ENCODE results near the gene NELFB. TPM values are rescaled to one million over a fixed set of nuclear protein-coding genes. Genes with fewer than 3 reads are reported as not detected.

The NELFB gene
- total RNA-seq, 3 donors from 2014 or later (not counting 1 experiment from before 2014, with no cell fraction given): 42.9 to 53.8 (median 52.6) TPM

DNA sequence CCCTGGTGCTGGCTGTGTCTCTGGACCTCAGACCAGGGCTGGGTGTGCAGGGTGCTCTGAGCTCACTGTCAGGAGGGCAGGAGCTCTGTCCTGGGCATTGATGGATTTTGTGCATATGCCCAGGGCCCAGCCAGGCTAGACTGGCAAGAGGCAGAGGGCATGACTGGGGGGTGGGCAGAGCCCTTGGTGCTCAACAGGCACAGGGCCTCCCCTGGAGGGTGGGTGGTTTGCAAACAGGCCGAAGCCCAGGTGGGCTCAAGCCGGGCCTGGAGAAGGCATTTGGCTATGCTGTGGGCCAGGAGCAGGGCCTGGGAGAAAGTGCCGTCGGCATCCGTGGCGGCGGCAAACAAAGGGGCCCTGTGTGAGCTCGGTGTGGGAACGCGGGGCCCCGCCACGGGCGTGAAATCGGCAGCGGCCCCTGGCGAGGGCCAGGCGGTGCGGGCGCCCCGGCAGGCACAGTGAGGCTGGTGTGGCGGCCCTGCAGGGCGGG, 48.8 kb downstream of the NELFB start:
- peak overlapping the region; percentile 53 for H3K4me3 Mint-ChIP-seq
- no peaks in the 10 kb centered on the region for H3K9me3 Mint-ChIP-seq
- H3K4me1 ChIP-seq (ENCODE audit: control insufficient read depth, insufficient read depth, low read length): peaks cover 54% of the 10 kb centered on the region
- H3K27me3 ChIP-seq (ENCODE audit: control insufficient read depth, insufficient read depth, low read length): peaks cover 15% of the 10 kb centered on the region
- TF ChIP-seq, protein P1, sequence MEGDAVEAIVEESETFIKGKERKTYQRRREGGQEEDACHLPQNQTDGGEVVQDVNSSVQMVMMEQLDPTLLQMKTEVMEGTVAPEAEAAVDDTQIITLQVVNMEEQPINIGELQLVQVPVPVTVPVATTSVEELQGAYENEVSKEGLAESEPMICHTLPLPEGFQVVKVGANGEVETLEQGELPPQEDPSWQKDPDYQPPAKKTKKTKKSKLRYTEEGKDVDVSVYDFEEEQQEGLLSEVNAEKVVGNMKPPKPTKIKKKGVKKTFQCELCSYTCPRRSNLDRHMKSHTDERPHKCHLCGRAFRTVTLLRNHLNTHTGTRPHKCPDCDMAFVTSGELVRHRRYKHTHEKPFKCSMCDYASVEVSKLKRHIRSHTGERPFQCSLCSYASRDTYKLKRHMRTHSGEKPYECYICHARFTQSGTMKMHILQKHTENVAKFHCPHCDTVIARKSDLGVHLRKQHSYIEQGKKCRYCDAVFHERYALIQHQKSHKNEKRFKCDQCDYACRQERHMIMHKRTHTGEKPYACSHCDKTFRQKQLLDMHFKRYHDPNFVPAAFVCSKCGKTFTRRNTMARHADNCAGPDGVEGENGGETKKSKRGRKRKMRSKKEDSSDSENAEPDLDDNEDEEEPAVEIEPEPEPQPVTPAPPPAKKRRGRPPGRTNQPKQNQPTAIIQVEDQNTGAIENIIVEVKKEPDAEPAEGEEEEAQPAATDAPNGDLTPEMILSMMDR (IDR thresholded peaks at IDR 0.05): no peak
- WGBS (ENCODE audit: insufficient coverage): 94% methylated on average over 22 of the region's 22 CpGs
- H3K36me3 Mint-ChIP-seq: no peaks in the 10 kb centered on the region
- H3K9me3 ChIP-seq (ENCODE audit: control insufficient read depth, insufficient read depth, low read length): no peaks in the 10 kb centered on the region
- H3K4me3 ChIP-seq (ENCODE audit: low read length): no peak overlapping the region
- peak overlapping the region in 1 of 2 donors; percentile 44 for H3K27ac Mint-ChIP-seq
- ATAC-seq (no peak), DNase-seq (peak in 1 of 2 donors; percentile 21)
- no peak overlapping the region for H3K27ac ChIP-seq (ENCODE audit: low read length)
- intact Hi-C loops (cut with micrococcal nuclease): no loop called here
- H3K27me3 Mint-ChIP-seq (ENCODE audit: low read depth in 2 of 2): no peaks in the 10 kb centered on the region
- H3K36me3 ChIP-seq (ENCODE audit: control insufficient read depth, insufficient read depth, low read length): no peaks in the 10 kb centered on the region
- peaks cover 0 to 26% of the 10 kb centered on the region in 2 donors for H3K4me1 Mint-ChIP-seq

DNA sequence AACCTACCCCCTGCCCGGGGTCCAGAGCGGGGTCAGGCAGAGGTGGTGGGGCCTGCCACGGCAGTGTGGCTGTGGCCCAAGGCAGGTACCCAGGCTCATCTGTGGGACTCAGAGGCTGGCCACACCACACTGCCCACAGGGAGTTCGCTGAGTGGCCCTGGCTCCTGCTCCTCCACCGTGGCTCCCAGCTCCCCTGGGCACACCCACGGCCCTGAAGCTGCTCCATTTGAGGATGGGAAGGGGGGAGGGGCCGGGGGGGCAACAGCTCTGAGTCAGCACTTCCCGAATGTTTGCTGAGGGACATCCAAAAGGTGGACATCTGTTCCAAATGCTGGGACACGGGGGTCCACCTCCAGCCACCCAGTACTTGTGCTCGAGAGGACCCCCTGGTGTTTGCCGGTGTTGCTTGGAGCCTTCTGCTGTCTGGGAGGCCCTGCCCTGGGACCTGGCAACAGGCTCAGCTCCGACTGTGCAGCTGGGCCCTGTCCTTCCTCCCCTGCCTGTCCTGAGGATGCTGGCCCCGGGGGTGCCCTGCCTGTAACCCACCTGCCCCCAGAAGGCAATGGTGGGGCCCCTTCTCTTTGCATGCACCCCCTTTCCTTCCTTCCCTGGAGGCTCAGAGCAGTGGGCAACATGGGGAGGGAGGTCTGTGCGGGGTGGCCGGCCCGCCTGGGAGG, 49.4 kb downstream of the NELFB start:
- 64% methylated on average over 16 of the region's 16 CpGs for WGBS (ENCODE audit: insufficient coverage)
- Histone ChIP-seq H3K27me3 (ENCODE audit: control insufficient read depth, insufficient read depth, low read length) (peaks cover 9% of the 10 kb centered on the region), H3K9me3 (ENCODE audit: control insufficient read depth, insufficient read depth, low read length) (no peaks in the 10 kb centered on the region), H3K4me3 (ENCODE audit: low read length) (no peak overlapping the region), H3K27ac (ENCODE audit: low read length) (no peak overlapping the region), H3K4me1 (ENCODE audit: control insufficient read depth, insufficient read depth, low read length) (peaks cover 54% of the 10 kb centered on the region), H3K36me3 (ENCODE audit: control insufficient read depth, insufficient read depth, low read length) (no peaks in the 10 kb centered on the region)
- TF ChIP-seq, protein P1 (IDR thresholded peaks at IDR 0.05): no peak
- no peaks in the 10 kb centered on the region for H3K27me3 Mint-ChIP-seq (ENCODE audit: low read depth in 2 of 2)
- H3K27ac Mint-ChIP-seq: peak overlapping the region in 1 of 2 donors; percentile 22
- intact Hi-C loops (cut with micrococcal nuclease): no loop called here
- no peaks in the 10 kb centered on the region for H3K36me3 Mint-ChIP-seq
- no peak overlapping the region for H3K4me3 Mint-ChIP-seq
- peaks cover 0 to 26% of the 10 kb centered on the region in 2 donors for H3K4me1 Mint-ChIP-seq
- DNase-seq (peak in 1 of 2 donors; percentile 24), ATAC-seq (no peak)
- H3K9me3 Mint-ChIP-seq: no peaks in the 10 kb centered on the region

DNA sequence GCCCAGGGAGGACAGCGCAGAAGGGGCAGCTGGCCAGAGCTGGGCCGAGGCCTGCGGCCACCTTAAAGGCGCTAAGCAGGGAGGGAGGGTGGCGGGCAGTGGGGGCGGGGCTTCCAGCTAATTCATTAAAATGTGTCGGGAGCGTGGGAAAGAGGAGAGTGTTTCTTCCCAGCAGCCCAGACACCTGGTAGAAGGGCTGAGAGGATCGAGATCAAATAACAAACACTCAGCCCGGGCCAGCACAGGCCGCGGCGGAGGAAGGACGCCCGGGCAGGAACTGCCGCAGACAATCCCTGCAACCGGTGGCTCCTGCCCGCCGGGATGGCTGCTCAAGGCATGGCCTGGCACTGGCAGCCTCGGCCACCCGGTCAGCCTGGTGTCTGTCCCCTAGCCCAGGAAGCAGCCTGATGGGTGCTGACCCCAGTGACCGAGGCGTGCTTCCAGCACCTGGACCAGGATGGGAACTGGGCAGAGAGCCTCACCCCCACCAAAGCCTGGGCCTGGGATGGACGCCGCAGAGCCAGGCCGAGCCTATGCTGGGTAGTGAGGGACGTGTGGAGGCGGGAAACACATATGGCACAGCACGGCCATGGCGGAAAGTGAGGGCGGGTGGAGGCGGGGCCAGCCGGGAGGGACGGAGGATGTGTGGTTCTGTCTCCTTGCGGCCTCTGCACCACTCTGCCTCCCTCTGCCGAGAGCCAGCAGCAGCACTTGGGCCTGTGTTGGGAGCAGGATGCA, 50.1 kb downstream of the NELFB start:
- TF ChIP-seq, protein P1 (IDR thresholded peaks at IDR 0.05): no peak
- H3K9me3 Mint-ChIP-seq: no peaks in the 10 kb centered on the region
- DNase-seq: peak; percentile 58 to 73
- peaks cover 2% of the 10 kb centered on the region for H3K27me3 ChIP-seq (ENCODE audit: control insufficient read depth, insufficient read depth, low read length)
- H3K27ac Mint-ChIP-seq: peak overlapping the region in 1 of 2 donors; percentile 22
- no peak overlapping the region for H3K4me3 ChIP-seq (ENCODE audit: low read length)
- H3K4me1 Mint-ChIP-seq: peaks cover 0 to 26% of the 10 kb centered on the region in 2 donors
- H3K4me3 Mint-ChIP-seq: peak overlapping the region; percentile 37
- no peaks in the 10 kb centered on the region for H3K36me3 ChIP-seq (ENCODE audit: control insufficient read depth, insufficient read depth, low read length)
- no peaks in the 10 kb centered on the region for H3K27me3 Mint-ChIP-seq (ENCODE audit: low read depth in 2 of 2)
- no peak overlapping the region for H3K27ac ChIP-seq (ENCODE audit: low read length)
- 46% methylated on average over 36 of the region's 36 CpGs for WGBS (ENCODE audit: insufficient coverage)
- peaks cover 51% of the 10 kb centered on the region for H3K4me1 ChIP-seq (ENCODE audit: control insufficient read depth, insufficient read depth, low read length)
- no peaks in the 10 kb centered on the region for H3K36me3 Mint-ChIP-seq
- intact Hi-C loops (cut with micrococcal nuclease): no loop called here
- ATAC-seq: peak; percentile 42 to 51 (median 49)
- no peaks in the 10 kb centered on the region for H3K9me3 ChIP-seq (ENCODE audit: control insufficient read depth, insufficient read depth, low read length)

Data from natural killer cell (primary cell).